KMS-11 (cell line): Measurements from ENCODE around the gene METAP2.
"Not testable (repeated sequence)": the region's sequence is repeated elsewhere in the genome, so short reads cannot be mapped to it uniquely, and the experiment has no call there.

Source experiments
- H2AFZ ChIP-seq: fragments of 200-600 bp; sonication (generic); 2 replicates; pipeline ENCODE4 v1.6.1; 2016; ENCODE audit warnings: antibody characterized with exemption, mixed run types, low read depth
- H3K27ac ChIP-seq: fragments of 200-600 bp; sonication (generic); 2 replicates; pipeline ENCODE4 v1.6.1; 2016; ENCODE audit warnings: mild to moderate bottlenecking, mixed run types
- H3K27me3 ChIP-seq: fragments of 200-600 bp; sonication (generic); 2 replicates; pipeline ENCODE4 v1.6.1; 2017; ENCODE audit warnings: mild to moderate bottlenecking, low read depth, mixed run types, moderate library complexity; ENCODE audit not compliant: insufficient read depth
- H3K36me3 ChIP-seq: fragments of 200-600 bp; sonication (generic); 2 replicates; pipeline ENCODE4 v1.6.1; 2017; ENCODE audit warnings: mild to moderate bottlenecking, mixed run types; ENCODE audit not compliant: insufficient read depth
- H3K4me1 ChIP-seq: fragments of 200-600 bp; sonication (generic); 2 replicates; pipeline ENCODE4 v1.6.1; 2016; ENCODE audit warnings: mild to moderate bottlenecking, low read depth, mixed run types; ENCODE audit not compliant: poor library complexity, severe bottlenecking
- H3K4me2 ChIP-seq: fragments of 200-600 bp; sonication (generic); 2 replicates; pipeline ENCODE4 v1.7.0; 2016; ENCODE audit warnings: mild to moderate bottlenecking, mixed run types
- H3K4me3 ChIP-seq: fragments of 200-600 bp; sonication (generic); IDR thresholded peaks from 2 replicates; pipeline ENCODE4 v1.6.1; 2017; ENCODE audit warnings: low read depth, low read length, mixed read lengths; ENCODE audit not compliant: insufficient read depth
- H3K79me2 ChIP-seq: fragments of 200-600 bp; sonication (generic); 2 replicates; pipeline ENCODE4 v1.6.1; 2016; ENCODE audit warnings: low read depth, mixed run types; ENCODE audit not compliant: insufficient read depth
- H3K9ac ChIP-seq: fragments of 200-600 bp; sonication (generic); 2 replicates; pipeline ENCODE4 v1.6.1; 2016; ENCODE audit warnings: mild to moderate bottlenecking, mixed run types
- H4K20me1 ChIP-seq: fragments of 200-600 bp; sonication (generic); 2 replicates; pipeline ENCODE4 v1.6.1; 2016; ENCODE audit warnings: mild to moderate bottlenecking, mixed run types; ENCODE audit not compliant: insufficient read depth
- CTCF ChIP-seq: fragments of 200-600 bp; sonication (generic); conservative IDR thresholded peaks from 2 replicates; pipeline ENCODE4 v1.6.1; 2017; ENCODE audit warnings: low read depth, mild to moderate bottlenecking, antibody characterized with exemption, low read length, moderate library complexity, mixed read lengths

Gene METAP2

GRCh38 chr12:95443459-95443858, 30.5 kb upstream of the METAP2 start:
- H3K36me3 ChIP-seq = no peaks in the 10 kb centered on the region
- no peak overlapping the region for H3K4me2 ChIP-seq
- no peaks in the 10 kb centered on the region for H3K27me3 ChIP-seq
- no peak overlapping the region for H3K27ac ChIP-seq
- H3K4me3 ChIP-seq = no peak overlapping the region
- H3K79me2 ChIP-seq = no peaks in the 10 kb centered on the region
- H3K9ac ChIP-seq = no peak overlapping the region
- no peaks in the 10 kb centered on the region for H3K4me1 ChIP-seq
- TF ChIP-seq CTCF = no peak
- H2AFZ ChIP-seq = no peak overlapping the region
- H4K20me1 ChIP-seq = no peaks in the 10 kb centered on the region

GRCh38 chr12:95445099-95445498, 28.9 kb upstream of the METAP2 start:
- not testable (repeated sequence) for H3K27ac ChIP-seq, H2AFZ ChIP-seq, H3K27me3 ChIP-seq, H3K4me1 ChIP-seq, H3K4me3 ChIP-seq, H4K20me1 ChIP-seq, H3K79me2 ChIP-seq, H3K36me3 ChIP-seq, H3K9ac ChIP-seq, H3K4me2 ChIP-seq

GRCh38 chr12:95445884-95446505, 28.0 kb upstream of the METAP2 start:
- Histone ChIP-seq H3K4me1 (no peaks in the 10 kb centered on the region), H3K27me3 (no peaks in the 10 kb centered on the region), H3K79me2 (no peaks in the 10 kb centered on the region), H3K27ac (no peak overlapping the region), H3K9ac (no peak overlapping the region), H3K36me3 (no peaks in the 10 kb centered on the region), H3K4me2 (no peak overlapping the region), H4K20me1 (no peaks in the 10 kb centered on the region), H3K4me3 (no peak overlapping the region), H2AFZ (no peak overlapping the region)
- no peak for TF ChIP-seq CTCF

- Histone ChIP-seq H3K4me1 (no peaks in the 10 kb centered on the region), H3K36me3 (no peaks in the 10 kb centered on the region), H3K4me3 (no peak overlapping the region), H3K9ac (no peak overlapping the region), H3K27me3 (no peaks in the 10 kb centered on the region), H3K27ac (no peak overlapping the region), H3K4me2 (no peak overlapping the region), H3K79me2 (no peaks in the 10 kb centered on the region), H4K20me1 (no peaks in the 10 kb centered on the region), H2AFZ (no peak overlapping the region)
- no peak for TF ChIP-seq CTCF
Measured at GRCh38 chr12:95446506-95446900, 27.4 kb upstream of the METAP2 start.

- H3K27ac ChIP-seq, H4K20me1 ChIP-seq, H3K4me3 ChIP-seq, H3K9ac ChIP-seq, H3K4me2 ChIP-seq, H3K36me3 ChIP-seq, H3K4me1 ChIP-seq, H2AFZ ChIP-seq, H3K79me2 ChIP-seq, H3K27me3 ChIP-seq: not testable (repeated sequence)
Measured at GRCh38 chr12:95449656-95450055, 24.3 kb upstream of the METAP2 start.

- not testable (repeated sequence) for H3K4me1 ChIP-seq, H3K27ac ChIP-seq
Measured at GRCh38 chr12:95452501-95452900, 21.5 kb upstream of the METAP2 start.

GRCh38 chr12:95453881-95454280, 20.1 kb upstream of the METAP2 start:
- H2AFZ ChIP-seq, H3K9ac ChIP-seq, H3K79me2 ChIP-seq, H3K4me2 ChIP-seq, H4K20me1 ChIP-seq, H3K4me1 ChIP-seq, H3K4me3 ChIP-seq, H3K27ac ChIP-seq, H3K27me3 ChIP-seq, H3K36me3 ChIP-seq: not testable (repeated sequence)

More at GRCh38 chr12:95452501-95452900, 21.5 kb upstream of the METAP2 start:
- H4K20me1 ChIP-seq, H3K4me3 ChIP-seq, H3K79me2 ChIP-seq, H3K27me3 ChIP-seq, H3K4me2 ChIP-seq, H3K9ac ChIP-seq, H3K36me3 ChIP-seq, H2AFZ ChIP-seq: not testable (repeated sequence)

GRCh38 chr12:95454780-95455215, 19.2 kb upstream of the METAP2 start:
- not testable (repeated sequence) for H3K9ac ChIP-seq, H3K4me3 ChIP-seq, H3K79me2 ChIP-seq, H2AFZ ChIP-seq, H3K4me2 ChIP-seq, H3K36me3 ChIP-seq, H3K4me1 ChIP-seq, H4K20me1 ChIP-seq, H3K27me3 ChIP-seq, H3K27ac ChIP-seq
